ENCODE results near the gene PROK1.
"Not testable (repeated sequence)": the region's sequence is repeated elsewhere in the genome, so short reads cannot be mapped to it uniquely, and the experiment has no call there.

The PROK1 gene

GRCh38 chr1:110433803-110434202 is 17.1 kb upstream of the PROK1 start:
- no peak for DNase-seq (ENCODE audit: low spot score)

- no peak for DNase-seq (ENCODE audit: low spot score)
Observed at GRCh38 chr1:110434946-110435345, 16.0 kb upstream of the PROK1 start.

- no peak for DNase-seq (ENCODE audit: low spot score)
Observed at GRCh38 chr1:110436635-110437034, 14.3 kb upstream of the PROK1 start.

- DNase-seq (ENCODE audit: low spot score): not testable (repeated sequence)
Observed at GRCh38 chr1:110437645-110438299, 13.2 kb upstream of the PROK1 start.

GRCh38 chr1:110438893-110439292 is 12.1 kb upstream of the PROK1 start:
- DNase-seq (ENCODE audit: low spot score): no peak

GRCh38 chr1:110439873-110440272 is 11.1 kb upstream of the PROK1 start:
- not testable (repeated sequence) for DNase-seq (ENCODE audit: low spot score)

GRCh38 chr1:110440877-110441276 is 10.1 kb upstream of the PROK1 start:
- no peak for DNase-seq (ENCODE audit: low spot score)

- DNase-seq (ENCODE audit: low spot score): no peak
Observed at GRCh38 chr1:110441888-110442287, 9.1 kb upstream of the PROK1 start.

- DNase-seq (ENCODE audit: low spot score): no peak
Observed at GRCh38 chr1:110443451-110443850, 7.5 kb upstream of the PROK1 start.

- DNase-seq (ENCODE audit: low spot score): no peak
Observed at GRCh38 chr1:110444561-110444960, 6.4 kb upstream of the PROK1 start.

- DNase-seq (ENCODE audit: low spot score): no peak
Observed at GRCh38 chr1:110449661-110450651, 993 bp upstream of the PROK1 start.

GRCh38 chr1:110452330-110452729 is 1.4 kb downstream of the PROK1 start:
- DNase-seq (ENCODE audit: low spot score): no peak

GRCh38 chr1:110453829-110454228 is 2.9 kb downstream of the PROK1 start:
- no peak for DNase-seq (ENCODE audit: low spot score)

- no peak for DNase-seq (ENCODE audit: low spot score)
Observed at GRCh38 chr1:110454328-110454727, 3.4 kb downstream of the PROK1 start.

- DNase-seq (ENCODE audit: low spot score): no peak
Observed at GRCh38 chr1:110455151-110455550, 4.2 kb downstream of the PROK1 start.

GRCh38 chr1:110457206-110457605 is 6.3 kb downstream of the PROK1 start:
- DNase-seq (ENCODE audit: low spot score): no peak

- peak; percentile 90 for DNase-seq (ENCODE audit: low spot score)
Observed at GRCh38 chr1:110460253-110461220, 9.6 kb downstream of the PROK1 start.

- no peak for DNase-seq (ENCODE audit: low spot score)
Observed at GRCh38 chr1:110462093-110462492, 11.1 kb downstream of the PROK1 start.

- DNase-seq (ENCODE audit: low spot score): peak; percentile 23
Observed at GRCh38 chr1:110462964-110463363, 12.0 kb downstream of the PROK1 start.

GRCh38 chr1:110463725-110464124 is 12.8 kb downstream of the PROK1 start:
- DNase-seq (ENCODE audit: low spot score): no peak

GRCh38 chr1:110464340-110464739 is 13.4 kb downstream of the PROK1 start:
- no peak for DNase-seq (ENCODE audit: low spot score)

Measured in pons (tissue), 1 donor.